Upper lobe of left lung (tissue), 6 donors: ENCODE data around the gene RNASEH2B. TPM values are rescaled to one million over a fixed set of nuclear protein-coding genes. Genes with fewer than 3 reads are reported as not detected.
A peak's percentile ranks its signal among the peaks of the same experiment; 100 is the strongest.

Experiments used
- ATAC-seq, 2 donors: fragments of 200-7000 bp; cut with Tn5 transposase; one replicate each; pipeline ENCODE4 v1.9.1; 2022; ENCODE audit warnings: mild to moderate bottlenecking in 2 of 2, moderate library complexity in 2 of 2; ENCODE audit not compliant: low FRiP score in 2 of 2
- DNase-seq, 2 donors: peaks; one replicate each; pipeline ENCODE4 v3.0.0-alpha.2; 2019 to 2020
- H3K27ac ChIP-seq, 4 donors: fragments of 200-600 bp; sonication (generic); one replicate each; pipeline ENCODE4 v1.5.1; 2016 to 2019
- H3K27me3 ChIP-seq, 4 donors: fragments of 200-600 bp; sonication (generic); one replicate each; pipeline ENCODE4 v1.5.1; 2017 to 2019
- H3K36me3 ChIP-seq, 4 donors: fragments of 200-600 bp; sonication (generic); one replicate each; pipeline ENCODE4 v1.5.1; 2016 to 2019
- H3K4me1 ChIP-seq, 4 donors: fragments of 200-600 bp; sonication (generic); one replicate each; pipeline ENCODE4 v1.5.1; 2018 to 2019
- H3K4me3 ChIP-seq, 4 donors: fragments of 200-600 bp; sonication (generic); one replicate each; pipeline ENCODE4 v1.5.1; 2017 to 2019; ENCODE audit warnings: mild to moderate bottlenecking in 2 of 4, moderate library complexity in 1 of 4
- H3K9me3 ChIP-seq, 4 donors: fragments of 200-600 bp; sonication (generic); one replicate each; pipeline ENCODE4 v1.5.1; 2018 to 2019
- CTCF ChIP-seq, 6 experiments: fragments of 450-650 bp in 4 of 6; fragments of 200-600 bp in 2 of 6; sonication (generic) in 2 of 6; IDR thresholded peaks; one replicate each; pipeline ENCODE4 v1.5.1; 2016 to 2019; ENCODE audit warnings: antibody characterized with exemption in 6 of 6
- EP300 ChIP-seq, 4 donors: sonication (generic); formaldehyde crosslinking; IDR thresholded peaks; one replicate each; pipeline ENCODE4 v1.5.1; 2017; ENCODE audit warnings: antibody characterized with exemption in 4 of 4, control low read depth in 2 of 4
- POLR2A ChIP-seq, 4 donors: fragments of 450-650 bp; IDR thresholded peaks; one replicate each; pipeline ENCODE4 v1.5.1; 2016 to 2017; ENCODE audit warnings: antibody characterized with exemption in 4 of 4, mild to moderate bottlenecking in 2 of 4
- POLR2AphosphoS5 ChIP-seq, 2 donors: sonication (generic); formaldehyde crosslinking; IDR thresholded peaks; one replicate each; pipeline ENCODE4 v1.5.1; 2017; ENCODE audit warnings: antibody characterized with exemption in 2 of 2
- WGBS, 2 donors: methylation state at CpG; one replicate each; pipeline ENCODE4 v1.1.5; 2017 to 2018; 5-methylcytosine and 5-hydroxymethylcytosine counted together
- total RNA-seq, 6 donors: library from RNA; depleted of rRNA in 4 of 6; stranded (reverse); fragments of >200 nt in 4 of 6; gene quantifications; one replicate each; pipeline versions ENCODE4 v1.1.0 to v1.2.1, GENCODE V29; 2016 to 2021
- donor health status: DM: no; HTN: no; CAD: no; lungs with moderate emphysema.
- donor health status: DM: no; HTN: yes; CAD: no; lungs with severe emphysema.

RNASEH2B gene
- total RNA-seq, 6 donors from 2014 or later = 22.1 to 60.5 (median 38.8) TPM

- Histone ChIP-seq H3K27me3 (no peaks in the 10 kb centered on the region), H3K4me3 (no peak overlapping the region), H3K27ac (no peak overlapping the region), H3K36me3 (no peaks in the 10 kb centered on the region), H3K4me1 (no peaks in the 10 kb centered on the region), H3K9me3 (no peaks in the 10 kb centered on the region)
- TF ChIP-seq POLR2AphosphoS5 (IDR thresholded peaks at IDR 0.05) (peak in 1 of 2 donors; percentile 14), POLR2A (IDR thresholded peaks at IDR 0.05) (no peak)
- no peak for DNase-seq
- peak in 1 of 2 donors; percentile 74 for ATAC-seq
- WGBS, 2 donors = 83 to 85% methylated on average over 15 of the region's 15 CpGs
Observed at GRCh38 chr13:51000571-51001260, 91.1 kb downstream of the RNASEH2B start.

DNA sequence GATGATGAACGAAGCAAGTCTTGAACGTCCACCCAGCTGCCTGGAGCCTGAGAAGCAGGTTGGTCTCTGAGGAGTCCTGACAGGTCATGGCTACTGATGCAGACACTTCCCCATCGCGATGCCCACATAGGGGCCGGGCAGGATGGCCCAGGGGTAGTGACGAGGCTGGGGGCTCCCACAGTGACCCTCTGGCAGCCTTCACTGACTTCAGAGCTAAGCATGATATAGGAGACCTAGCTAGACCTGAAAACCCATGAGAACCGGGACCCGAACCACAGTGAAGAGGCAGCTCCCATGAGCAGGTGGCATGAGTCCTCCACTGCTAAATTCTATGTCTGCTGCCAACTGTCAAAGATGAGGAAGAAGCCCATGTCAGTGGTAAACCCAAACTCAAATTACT lies 91.7 kb downstream of the RNASEH2B start:
- no peak for ATAC-seq
- DNase-seq = peak in 1 of 2 donors; percentile 43

GRCh38 chr13:51002736-51003135 lies 93.1 kb downstream of the RNASEH2B start:
- no peaks in the 10 kb centered on the region for H3K9me3 ChIP-seq
- ATAC-seq = no peak
- H3K36me3 ChIP-seq = no peaks in the 10 kb centered on the region
- TF ChIP-seq POLR2A (IDR thresholded peaks at IDR 0.05) = no peak
- no peak for TF ChIP-seq EP300 (IDR thresholded peaks at IDR 0.05)
- no peak for TF ChIP-seq CTCF (IDR thresholded peaks at IDR 0.05)
- no peak for TF ChIP-seq POLR2AphosphoS5 (IDR thresholded peaks at IDR 0.05)
- 44 to 69% methylated on average over 1 of the region's 1 CpG for WGBS, 2 donors
- no peak overlapping the region for H3K27ac ChIP-seq
- no peaks in the 10 kb centered on the region for H3K27me3 ChIP-seq
- no peaks in the 10 kb centered on the region for H3K4me1 ChIP-seq
- no peak overlapping the region for H3K4me3 ChIP-seq
- DNase-seq = no peak

More for the DNA sequence above, 91.7 kb downstream of the RNASEH2B start:
- WGBS, 2 donors = 82 to 88% methylated on average over 4 to 8 of the region's 8 CpGs
- Histone ChIP-seq H3K36me3 (no peaks in the 10 kb centered on the region), H3K4me1 (no peaks in the 10 kb centered on the region), H3K4me3 (no peak overlapping the region), H3K27me3 (no peaks in the 10 kb centered on the region), H3K9me3 (no peaks in the 10 kb centered on the region), H3K27ac (no peak overlapping the region)
- TF ChIP-seq EP300 (IDR thresholded peaks at IDR 0.05) (no peak), POLR2AphosphoS5 (IDR thresholded peaks at IDR 0.05) (no peak), CTCF (IDR thresholded peaks at IDR 0.05) (no peak), POLR2A (IDR thresholded peaks at IDR 0.05) (no peak)

- Histone ChIP-seq H3K9me3 (no peaks in the 10 kb centered on the region), H3K36me3 (no peaks in the 10 kb centered on the region), H3K4me1 (no peaks in the 10 kb centered on the region), H3K27me3 (no peaks in the 10 kb centered on the region), H3K4me3 (no peak overlapping the region), H3K27ac (no peak overlapping the region)
- DNase-seq (no peak), ATAC-seq (no peak)
- WGBS, 2 donors = 80 to 81% methylated on average over 7 of the region's 7 CpGs
- TF ChIP-seq EP300 (IDR thresholded peaks at IDR 0.05) (no peak), POLR2AphosphoS5 (IDR thresholded peaks at IDR 0.05) (no peak), CTCF (IDR thresholded peaks at IDR 0.05) (no peak), POLR2A (IDR thresholded peaks at IDR 0.05) (no peak)
Observed at GRCh38 chr13:51003642-51004041, 94.1 kb downstream of the RNASEH2B start.

DNA sequence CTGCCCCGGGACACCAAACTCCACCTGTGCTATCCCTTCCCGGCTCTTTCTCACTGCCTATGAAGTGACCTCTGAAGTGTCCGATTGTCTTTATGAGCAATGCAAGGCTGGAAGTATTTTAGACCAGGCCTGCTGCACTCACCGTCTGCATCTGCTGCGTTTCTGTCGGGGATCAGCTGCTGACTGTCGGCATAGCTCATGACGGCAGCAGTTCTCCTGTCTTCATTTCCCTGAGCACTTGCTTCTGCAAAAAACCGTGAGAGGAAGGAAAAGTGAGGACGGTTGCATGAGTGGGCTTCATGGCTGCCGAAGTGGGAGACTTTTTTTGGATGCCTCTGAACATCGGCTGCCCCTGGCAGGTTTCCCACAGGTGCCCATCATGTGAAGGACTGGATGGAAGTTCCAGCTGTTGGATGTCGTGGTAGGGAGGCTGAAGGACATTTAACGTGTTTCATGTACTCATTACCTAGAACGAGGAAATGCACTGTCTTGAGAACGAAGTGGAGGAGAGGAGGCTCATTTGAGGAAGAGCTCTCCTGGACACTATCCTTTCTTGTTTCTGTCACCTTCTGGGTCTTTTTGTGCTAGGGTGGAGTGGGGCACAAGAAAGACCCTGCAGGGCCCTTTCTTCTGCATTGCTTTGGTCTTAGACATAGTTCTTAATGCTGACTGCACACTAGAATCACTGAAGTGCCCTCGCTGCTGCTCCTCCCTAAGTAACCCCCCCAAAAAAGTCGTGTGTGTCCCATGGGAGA lies 94.7 kb downstream of the RNASEH2B start:
- TF ChIP-seq EP300 (IDR thresholded peaks at IDR 0.05) (no peak), CTCF (IDR thresholded peaks at IDR 0.05) (no peak)
- Histone ChIP-seq H3K27me3 (no peaks in the 10 kb centered on the region), H3K9me3 (no peaks in the 10 kb centered on the region), H3K4me3 (no peak overlapping the region), H3K27ac (no peak overlapping the region), H3K36me3 (no peaks in the 10 kb centered on the region), H3K4me1 (no peaks in the 10 kb centered on the region)
- DNase-seq (no peak), ATAC-seq (no peak)
- WGBS, 2 donors = 74% methylated on average over 18 of the region's 18 CpGs
